Astrocyte of the hippocampus (primary cell): Measurements from ENCODE around the gene ZNF776.
"Not testable (repeated sequence)": the region's sequence is repeated elsewhere in the genome, so short reads cannot be mapped to it uniquely, and the experiment has no call there.

ENCODE experiments used
- DNase-seq: peaks from one replicate; pipeline ENCODE4 v3.0.0; 2011; ENCODE audit warnings: low read depth, low spot score

Gene ZNF776

DNA sequence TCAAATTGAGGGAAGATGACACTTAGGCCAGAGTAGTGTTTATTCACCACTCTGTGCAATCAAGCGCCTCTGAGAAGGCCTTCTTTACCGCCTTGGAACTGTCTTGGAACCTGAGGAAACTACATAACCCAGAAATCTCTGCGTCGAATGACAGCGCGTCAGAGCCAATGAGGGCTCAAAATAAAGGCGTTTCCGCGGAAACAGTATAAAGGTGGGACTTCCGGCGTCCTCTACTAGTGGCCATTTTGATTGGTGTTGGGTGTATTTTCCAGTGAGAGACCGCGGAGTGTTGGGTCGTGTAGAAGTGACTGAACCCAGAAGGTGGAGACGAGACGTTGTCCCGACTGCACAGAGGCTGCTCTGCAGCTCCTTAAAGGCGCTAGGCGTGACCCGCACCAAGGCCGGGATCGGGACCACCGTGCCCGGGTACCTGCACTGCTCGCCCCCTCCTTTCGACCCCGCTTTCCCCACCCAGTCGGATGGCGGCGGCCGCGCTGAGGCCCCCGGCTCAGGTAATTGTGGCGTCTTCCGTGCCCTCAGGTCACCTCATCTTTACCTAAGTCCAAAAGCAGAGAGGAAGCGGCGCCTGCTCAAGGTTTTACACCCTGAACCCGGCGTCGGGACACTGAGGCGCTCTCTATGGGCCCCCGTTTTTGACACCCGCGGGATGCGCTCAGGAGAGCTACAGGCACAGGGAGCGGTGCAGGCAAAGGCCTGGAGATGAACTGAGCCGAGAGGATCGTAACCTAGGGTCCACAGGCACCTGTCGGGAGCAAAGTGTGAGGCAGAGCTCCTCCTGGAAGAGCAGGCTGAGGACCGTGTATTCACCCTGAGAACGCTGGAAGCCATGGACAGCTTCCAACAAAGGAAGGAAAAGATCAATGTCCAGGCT, at the start of gene ZNF776:
TSS of gene ZNF776 (plus strand) at position 236 of the 892 bp plus-strand sequence. CDS start at position 480, 244 bp downstream.
- DNase-seq, result peak; percentile 95

DNA sequence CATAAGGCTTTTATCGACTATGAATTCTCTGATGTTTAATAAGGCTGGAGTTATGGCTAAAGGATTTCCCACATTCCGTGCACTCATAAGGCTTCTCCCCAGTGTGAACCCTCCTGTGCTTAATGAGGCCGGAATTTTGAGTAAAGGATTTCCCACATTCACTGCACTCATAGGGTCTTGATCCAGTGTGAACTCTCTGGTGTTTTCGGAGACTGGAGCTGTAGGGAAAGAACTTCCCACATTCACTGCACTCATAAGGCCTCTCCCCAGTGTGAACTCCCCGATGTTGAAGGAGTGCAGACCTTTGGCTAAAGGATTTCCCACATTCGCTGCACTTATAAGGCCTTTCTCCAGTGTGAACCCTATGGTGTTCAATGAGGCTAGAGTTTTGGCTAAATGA, 45.0 kb upstream of the ZNF776 start:
- no peak for DNase-seq

DNA sequence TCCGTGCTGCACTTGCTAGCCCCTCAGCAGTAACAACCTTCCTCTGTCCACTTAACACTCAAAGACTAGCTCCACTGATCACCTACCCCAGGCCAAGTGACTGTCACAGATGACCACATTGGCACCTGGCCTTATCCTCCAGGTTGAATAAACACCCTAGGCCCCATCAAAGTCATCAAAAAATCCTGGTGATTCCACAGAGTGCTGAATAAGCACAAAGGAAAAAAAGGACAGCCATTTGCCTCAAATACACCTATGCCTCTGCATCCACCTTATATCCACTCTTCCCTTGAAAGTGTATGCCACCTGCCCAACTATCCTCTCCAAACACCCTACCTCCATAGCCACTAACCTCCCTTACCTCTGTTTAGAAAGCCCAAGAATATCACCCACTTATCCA, 40.3 kb upstream of the ZNF776 start:
- DNase-seq, result no peak

DNA sequence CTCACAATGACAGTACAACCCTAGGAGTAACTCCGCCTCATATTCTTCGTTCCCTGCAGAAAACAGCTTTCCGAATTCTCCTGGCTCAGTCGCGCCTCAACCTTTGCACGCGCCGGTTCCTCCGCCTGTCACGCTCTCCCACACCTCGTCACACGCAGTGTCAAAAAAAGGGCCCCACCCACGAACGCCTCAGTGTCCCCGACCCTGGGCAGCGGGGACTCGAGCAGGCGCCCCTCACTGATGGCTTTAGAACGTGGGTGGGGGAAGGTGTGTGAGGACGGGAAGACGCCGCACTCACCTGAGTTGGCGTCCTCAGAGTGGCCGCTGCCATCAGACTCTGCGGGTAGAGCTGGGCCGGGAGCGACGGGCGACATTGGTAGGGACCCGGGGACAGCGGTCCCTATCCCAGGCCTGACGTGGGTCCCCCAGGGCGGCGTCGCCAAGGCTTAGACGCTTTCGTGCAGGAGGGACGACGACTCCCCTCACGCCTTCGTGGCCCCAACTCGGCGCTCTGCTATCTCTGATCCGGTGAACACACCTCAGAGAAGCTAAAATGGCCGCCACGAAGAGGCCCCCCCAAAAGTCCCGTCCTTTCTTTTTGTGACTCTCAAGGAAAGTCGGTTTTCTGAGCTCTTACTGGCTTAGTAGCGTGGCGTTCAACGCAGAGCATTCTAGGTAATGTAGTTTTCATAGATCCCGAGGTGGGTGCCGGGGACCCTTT, 37.8 kb upstream of the ZNF776 start, which contains the start of gene ZNF154:
TSS of gene ZNF154 (minus strand) at position 564 of the 721 bp plus-strand sequence. CDS start at position 331, 233 bp downstream.
- DNase-seq, result peak; percentile 90

DNA sequence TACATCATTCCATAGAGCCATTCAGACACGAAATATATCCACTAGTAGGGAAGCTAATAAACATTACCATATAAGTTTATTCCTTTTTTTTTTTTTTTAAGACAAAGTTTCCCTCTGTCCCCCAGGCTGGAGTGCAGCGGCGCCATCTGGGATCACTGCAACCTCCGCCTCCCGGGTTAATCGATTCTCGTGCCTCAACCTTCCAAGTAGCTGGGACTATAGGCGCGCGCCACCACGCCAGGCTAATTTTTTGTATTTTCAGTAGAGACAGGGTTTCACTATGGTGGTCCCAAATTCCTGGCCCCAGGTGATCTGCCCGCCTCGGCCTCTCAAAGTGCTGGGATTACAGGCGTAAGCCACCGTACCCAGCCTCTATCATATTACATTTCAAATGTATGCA, 37.0 kb upstream of the ZNF776 start:
- DNase-seq, result no peak

DNA sequence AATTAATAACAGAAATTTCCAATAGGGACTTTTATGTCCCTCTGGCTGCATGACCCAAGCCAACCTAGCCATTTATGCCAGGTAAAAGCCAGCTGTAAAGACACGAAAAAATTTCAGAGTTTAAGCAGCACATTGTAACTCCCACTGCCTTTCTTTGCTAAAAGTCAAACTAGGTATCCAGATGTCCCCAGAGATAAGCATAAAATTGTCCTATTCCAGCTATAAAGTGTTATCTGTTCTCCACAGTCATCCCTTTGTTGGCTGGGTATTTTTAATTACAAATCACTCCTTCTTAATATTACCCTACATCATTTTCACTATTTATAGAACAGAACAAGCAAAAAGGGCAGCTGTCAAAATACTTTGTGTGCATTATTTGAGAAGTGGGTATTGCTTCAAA, 34.4 kb upstream of the ZNF776 start:
- no peak for DNase-seq

DNA sequence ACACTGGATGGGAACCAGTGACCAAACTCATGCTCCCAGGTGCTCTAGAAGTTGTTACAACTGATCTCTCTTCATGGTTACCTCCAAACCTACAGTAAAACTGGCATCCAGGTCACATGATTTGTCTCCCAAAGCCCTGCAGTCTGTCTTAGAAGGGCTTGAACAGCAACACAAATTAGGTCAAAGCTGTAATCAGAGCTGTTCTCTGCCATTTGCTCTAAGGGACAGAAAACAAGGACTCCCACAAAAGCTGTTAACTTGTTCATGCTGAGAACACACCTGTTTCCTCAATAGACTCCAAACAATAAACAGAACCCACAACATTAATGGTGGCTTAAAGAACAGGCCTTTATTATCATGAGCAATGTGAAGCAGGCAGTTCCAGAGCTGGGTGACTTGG, 27.2 kb upstream of the ZNF776 start:
- DNase-seq, result no peak

DNA sequence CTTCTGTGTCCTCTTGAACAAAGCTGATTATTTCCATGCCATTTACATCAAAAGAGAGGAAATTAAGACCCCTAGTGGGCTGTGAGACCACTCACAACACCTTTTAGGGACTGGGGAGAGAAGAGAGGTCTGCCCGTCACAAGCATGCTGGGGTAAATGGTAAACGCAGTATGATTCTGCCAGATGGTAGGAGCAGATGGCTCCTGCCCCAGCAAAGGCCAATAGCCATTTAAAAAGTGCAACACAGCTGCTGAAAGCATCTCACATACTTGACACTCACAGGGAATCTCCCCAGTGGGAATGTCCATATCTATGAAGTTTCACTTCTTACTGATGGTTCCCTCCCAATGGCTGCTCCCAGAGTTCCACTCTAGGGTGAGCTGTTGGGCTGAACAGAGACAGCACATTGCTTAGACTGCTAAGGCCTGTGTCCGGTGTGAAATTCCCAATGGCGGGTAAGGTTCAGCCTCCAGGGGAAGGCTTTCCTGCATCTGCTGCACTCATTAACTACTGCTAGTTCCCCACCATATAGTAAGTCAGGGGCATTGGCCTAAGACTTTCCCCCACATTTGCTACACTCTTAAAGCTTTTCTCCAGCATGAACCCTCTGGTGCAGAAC, 26.6 kb upstream of the ZNF776 start:
- DNase-seq, result no peak

DNA sequence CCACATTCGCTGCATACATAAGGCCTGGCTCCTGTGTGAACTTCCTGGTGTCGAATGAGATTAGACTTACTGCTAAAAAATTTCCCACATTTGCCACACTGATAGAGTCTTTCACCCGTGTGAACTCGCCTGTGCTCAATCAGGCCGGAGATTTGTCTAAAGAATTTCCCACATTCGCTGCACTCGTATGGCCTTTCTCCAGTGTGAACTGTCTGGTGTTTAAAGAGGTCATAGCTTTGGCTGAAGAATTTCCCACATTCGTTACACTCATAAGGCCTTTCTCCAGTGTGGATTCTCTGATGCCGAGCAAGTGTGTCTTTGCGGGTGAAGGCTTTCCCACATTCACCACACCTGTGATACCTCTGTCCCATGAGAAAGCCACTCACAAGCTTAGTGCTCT, 25.7 kb upstream of the ZNF776 start:
- DNase-seq, result no peak

DNA sequence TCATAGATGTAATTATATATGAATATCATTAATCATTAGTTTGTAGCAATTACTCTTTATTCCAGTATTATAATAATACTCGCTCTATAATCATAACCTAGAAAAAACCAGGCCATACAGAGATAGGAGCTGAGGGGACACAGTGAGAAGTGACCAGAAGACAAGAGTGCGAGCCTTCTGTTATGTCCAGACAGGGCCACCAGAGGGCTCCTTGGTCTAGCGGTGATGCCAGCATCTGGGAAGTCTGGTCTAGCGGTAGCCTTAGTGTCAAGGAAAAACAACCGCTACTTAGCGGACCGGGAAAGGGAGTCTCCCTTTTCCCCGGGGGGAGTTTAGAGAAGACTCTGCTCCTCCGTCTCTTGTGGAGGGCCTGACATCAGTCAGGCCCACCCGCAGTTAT, 8.3 kb upstream of the ZNF776 start:
- DNase-seq, result peak; percentile 56

DNA sequence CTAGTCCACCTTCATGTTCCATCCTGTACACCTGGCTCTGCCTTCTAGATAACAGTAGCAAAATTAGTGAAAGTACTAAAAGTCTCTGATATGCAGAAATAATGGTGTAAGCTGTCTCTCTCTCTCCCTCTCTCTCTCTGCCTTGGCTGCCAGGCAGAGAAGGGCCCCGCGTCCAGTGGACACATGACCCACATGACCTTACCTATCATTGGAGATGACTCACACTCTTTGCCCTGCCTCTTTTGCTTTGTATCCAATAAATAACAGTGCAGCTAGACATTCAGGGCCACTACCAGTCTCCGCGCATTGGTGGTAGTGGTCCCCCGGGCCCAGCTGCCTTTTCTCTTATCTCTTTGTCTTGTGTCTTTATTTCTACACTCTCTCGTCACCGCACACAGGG, 7.8 kb upstream of the ZNF776 start:
- DNase-seq, result not testable (repeated sequence)

DNA sequence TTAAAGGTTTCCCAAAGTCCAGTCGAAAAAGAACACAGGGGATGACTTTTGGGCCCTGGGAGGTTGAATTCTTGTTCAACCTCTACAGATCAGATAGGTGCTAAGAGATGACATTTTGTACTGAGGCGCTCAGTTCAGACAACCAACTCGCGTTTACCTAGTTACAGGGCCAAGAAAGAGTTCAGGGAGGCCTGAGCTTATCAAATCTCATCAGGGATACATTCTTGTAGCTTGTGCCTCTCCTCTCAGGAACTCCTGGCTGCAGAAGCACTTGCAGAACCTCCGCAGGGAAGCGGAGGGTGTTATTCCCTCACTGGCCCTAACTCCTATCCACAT, 825 bp downstream of the ZNF776 start:
- no peak for DNase-seq

DNA sequence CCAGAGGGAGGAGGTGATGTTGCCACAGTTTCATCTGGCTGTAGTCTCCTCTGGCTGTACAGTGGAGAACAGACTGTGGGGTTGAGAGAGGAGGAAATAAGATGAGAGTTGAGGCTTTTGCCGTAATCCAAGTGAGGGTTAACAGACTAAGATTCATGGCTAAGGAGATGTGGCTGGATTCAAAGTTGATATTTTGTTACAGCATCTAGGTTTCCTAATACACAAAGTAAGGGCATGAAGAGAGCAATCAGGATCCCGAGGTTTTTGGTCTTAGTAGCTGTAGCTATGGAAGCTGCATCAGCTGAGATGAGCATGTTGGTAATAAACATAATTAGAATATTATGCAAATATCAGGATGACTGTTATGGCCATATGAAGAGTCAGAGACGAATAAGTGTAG, 1.4 kb downstream of the ZNF776 start:
- no peak for DNase-seq

DNA sequence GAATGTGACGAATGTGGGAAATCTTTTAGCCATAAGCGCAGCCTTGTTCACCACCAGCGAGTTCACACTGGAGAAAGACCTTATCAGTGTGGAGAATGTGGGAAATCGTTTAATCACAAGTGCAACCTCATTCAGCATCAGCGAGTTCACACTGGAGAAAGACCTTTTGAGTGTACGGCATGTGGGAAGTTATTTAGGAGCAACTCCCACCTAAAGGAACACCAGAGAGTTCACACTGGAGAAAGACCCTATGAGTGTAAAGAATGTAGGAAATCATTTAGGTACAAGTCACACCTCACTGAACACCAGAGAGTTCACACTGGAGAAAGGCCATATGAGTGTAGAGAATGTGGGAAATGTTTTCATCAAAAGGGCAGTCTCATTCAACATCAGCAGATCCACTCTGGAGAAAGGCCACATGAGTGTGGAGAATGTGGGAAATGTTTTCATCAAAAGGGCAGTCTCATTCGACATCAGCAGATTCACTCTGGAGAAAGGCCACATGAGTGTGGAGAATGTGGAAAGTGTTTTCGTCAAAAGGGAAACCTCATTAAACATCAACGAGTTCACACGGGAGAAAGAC, 7.6 kb downstream of the ZNF776 start:
- no peak for DNase-seq

DNA sequence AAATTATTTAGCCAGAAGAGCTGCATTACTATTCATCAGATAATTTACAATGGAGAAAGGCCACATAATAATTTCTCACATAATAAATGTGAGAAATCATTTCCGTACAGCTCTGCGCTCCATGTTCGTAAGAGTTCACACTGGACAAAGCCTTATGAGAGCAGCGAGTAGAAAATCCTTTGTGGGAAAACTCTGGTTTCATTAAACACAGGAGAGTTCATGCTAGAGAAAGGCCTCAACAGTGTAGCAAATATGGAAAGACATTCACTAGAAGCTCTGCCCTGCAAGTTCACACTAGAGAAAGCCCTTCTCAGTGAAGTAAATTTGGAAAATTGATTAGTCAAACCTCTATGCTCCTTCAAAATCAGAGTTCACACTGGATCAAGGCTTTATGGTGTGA, 8.4 kb downstream of the ZNF776 start:
- DNase-seq, result no peak

DNA sequence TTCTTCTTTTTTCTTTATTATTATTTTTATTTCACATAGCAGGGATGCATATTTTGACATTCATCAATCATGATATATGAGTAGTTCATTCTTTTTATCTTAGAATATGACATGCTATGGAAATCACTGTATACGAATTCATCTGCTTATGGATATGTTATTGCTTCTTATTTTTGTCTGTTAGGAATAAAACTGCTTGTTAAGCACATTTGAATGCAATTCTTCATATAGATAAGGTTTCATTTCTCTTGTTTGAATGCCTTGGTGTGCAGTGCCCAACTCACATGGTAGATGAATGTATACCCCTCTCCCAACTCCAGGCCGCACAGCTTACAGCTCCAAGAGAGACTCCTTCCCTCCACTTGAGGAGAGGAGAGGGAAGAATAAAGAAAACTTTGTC, 11.3 kb downstream of the ZNF776 start:
- no peak for DNase-seq

DNA sequence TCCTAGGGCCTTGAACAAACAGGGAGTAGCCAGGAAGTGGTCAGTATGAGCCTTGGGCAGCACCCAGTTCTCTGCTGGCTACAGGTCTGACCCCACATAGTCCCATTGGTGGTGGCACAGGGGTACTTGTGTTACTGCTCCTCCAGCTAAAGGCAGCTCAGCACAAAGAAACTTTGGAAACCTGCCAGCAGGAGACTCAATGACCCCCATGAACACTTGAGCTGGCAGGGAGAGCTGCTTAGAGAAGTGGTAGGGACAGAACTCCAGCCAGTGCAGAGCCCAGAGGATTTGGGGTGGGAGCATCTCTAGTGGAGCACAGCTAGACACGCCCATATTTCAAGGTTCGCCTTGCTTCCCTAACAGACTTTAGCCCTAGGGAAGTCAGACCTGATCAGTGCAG, 12.5 kb downstream of the ZNF776 start:
- no peak for DNase-seq

DNA sequence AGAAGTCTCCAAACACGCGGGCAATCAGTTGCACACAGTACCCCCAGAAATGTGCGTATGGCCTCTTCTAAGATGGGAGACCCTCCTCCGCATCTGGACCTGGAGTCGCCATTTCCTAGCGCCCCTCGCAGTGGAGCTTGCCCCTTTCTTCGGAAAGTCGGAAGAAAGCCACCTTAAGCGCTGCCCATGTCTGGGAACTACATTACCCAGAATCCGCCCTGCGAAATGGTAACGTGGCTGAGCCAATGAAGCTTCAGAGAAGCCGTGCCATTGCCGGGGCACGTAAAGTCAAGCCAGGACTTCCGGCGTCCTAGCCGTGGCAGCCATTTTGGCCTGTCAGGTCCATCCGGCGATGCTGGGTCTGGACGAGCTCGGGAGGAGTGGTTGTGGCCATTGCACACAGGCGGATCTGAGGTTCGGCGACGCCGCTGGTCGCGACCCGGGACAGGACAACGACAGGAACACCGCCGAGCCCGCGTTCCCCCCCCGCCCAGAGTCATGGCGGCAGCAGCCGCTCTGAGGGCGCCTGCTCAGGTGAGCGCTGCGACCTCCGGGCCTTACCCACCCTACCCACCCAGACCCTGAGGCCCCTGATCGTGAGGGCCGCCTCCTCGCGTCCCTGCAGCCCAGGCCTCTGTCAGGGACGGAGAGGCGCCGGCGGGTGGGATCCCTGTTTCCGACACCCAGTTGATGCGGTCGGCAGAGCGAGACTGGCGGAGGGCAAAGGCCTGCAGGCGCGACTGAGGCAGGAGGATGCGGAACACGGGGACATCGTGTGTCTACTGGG, 22.9 kb downstream of the ZNF776 start, which contains the start of gene ZNF586:
TSS of gene ZNF586 (plus strand) at position 332 of the 787 bp plus-strand sequence. CDS start at position 499, 167 bp downstream.
- peak; percentile 97 for DNase-seq

DNA sequence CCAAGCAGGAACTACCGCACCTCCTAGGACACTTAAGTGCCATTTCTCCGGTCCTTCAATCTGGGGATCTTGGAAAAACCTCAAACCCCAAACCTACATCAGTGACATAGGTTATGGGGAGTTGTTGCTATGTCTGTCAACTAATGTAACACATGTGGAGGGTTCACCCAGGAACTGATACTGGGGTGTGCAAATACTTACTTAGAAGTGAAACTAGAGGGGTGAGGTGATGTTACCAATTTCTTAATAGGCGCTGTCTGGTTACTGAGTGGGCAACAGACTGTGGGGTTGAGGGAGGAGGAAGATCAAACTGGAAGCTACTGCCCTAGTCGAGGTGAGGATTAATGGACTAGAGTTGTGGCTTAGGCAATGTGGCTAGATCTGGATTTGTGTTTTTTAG, 24.8 kb downstream of the ZNF776 start:
- no peak for DNase-seq

DNA sequence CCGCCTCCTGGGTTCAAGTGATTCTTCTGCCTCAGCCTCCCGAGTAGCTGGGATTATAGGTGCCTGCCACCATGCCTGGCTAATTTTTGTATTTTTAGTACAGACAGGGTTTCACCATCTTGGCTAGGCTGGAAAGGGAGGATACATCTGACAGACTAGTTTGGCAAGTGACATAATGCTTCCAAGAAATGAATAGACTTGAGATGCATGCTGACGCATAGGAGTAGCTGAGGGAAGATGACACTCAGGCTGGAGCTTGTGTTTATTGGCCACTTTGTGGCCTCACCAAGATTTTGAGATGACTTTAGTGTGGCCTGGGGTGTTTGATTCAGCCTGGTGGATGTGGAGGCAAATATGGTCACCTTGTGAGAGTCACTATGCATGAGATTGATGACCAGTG, 26.9 kb downstream of the ZNF776 start:
- no peak for DNase-seq

DNA sequence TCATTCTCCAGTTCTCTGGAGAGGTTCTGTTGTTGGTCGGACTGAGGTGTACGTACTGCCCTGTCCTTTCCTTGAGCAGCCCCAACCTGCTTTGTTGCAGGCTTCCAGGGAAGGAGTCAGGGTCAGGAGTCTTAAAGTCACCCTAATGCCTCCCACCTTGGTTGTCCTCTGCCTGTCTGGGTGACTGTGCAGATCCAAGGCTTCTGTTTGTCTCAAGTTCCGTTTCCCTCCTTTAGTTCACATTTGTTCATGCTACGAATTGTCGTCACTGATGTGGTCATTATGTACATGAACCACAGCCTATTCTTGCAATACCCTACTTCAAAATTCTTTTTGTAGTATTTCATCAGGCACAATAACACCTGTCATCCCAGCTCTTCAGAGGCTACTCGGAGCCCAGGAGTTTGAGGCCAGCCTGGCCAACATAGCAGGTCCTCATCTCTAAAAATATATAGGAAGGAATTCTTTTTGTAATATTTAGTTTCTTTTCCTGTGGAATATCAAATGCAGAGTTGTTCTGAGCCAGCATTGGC, 30.2 kb downstream of the ZNF776 start:
- DNase-seq, result no peak
